ENCODE results near the gene CHTF18.

GRCh38 chr16:813916-814412, 25.5 kb downstream of the CHTF18 start:
- TF ChIP-seq POLR2A (IDR thresholded peaks at IDR 0.05), result no peak
- no peak for TF ChIP-seq CTCF (IDR thresholded peaks at IDR 0.05)
- no peak for TF ChIP-seq EP300 (IDR thresholded peaks at IDR 0.05)
